Dermis microvascular lymphatic vessel endothelial cell (primary cell): Measurements from ENCODE around the gene APLP1. TPM values are rescaled to one million over a fixed set of nuclear protein-coding genes. Genes with fewer than 3 reads are reported as not detected.
"Not testable (repeated sequence)": the region's sequence is repeated elsewhere in the genome, so short reads cannot be mapped to it uniquely, and the experiment has no call there.

ENCODE experiments used
- DNase-seq, 2 donors: peaks; one replicate each; pipeline versions ENCODE4 v3.0.0 to v3.0.0-alpha.2; 2010; ENCODE audit warnings: low read depth in 2 of 2
- total RNA-seq: library from RNA; depleted of rRNA; stranded (reverse); fragments of >200 nt; gene quantifications from 2 replicates; pipeline ENCODE4 v1.2.1, GENCODE V29; 2014

APLP1 gene
- total RNA-seq, 1 donor from 2014 or later = 1.8 TPM

GRCh38 chr19:35852029-35852780, 16.2 kb upstream of the APLP1 start, which contains the start of gene NPHS1:
Gene NPHS1, minus strand, starts transcription at chr19:35852504. Its CDS starts 667 bp downstream, at chr19:35851837.
- DNase-seq = no peak

DNA sequence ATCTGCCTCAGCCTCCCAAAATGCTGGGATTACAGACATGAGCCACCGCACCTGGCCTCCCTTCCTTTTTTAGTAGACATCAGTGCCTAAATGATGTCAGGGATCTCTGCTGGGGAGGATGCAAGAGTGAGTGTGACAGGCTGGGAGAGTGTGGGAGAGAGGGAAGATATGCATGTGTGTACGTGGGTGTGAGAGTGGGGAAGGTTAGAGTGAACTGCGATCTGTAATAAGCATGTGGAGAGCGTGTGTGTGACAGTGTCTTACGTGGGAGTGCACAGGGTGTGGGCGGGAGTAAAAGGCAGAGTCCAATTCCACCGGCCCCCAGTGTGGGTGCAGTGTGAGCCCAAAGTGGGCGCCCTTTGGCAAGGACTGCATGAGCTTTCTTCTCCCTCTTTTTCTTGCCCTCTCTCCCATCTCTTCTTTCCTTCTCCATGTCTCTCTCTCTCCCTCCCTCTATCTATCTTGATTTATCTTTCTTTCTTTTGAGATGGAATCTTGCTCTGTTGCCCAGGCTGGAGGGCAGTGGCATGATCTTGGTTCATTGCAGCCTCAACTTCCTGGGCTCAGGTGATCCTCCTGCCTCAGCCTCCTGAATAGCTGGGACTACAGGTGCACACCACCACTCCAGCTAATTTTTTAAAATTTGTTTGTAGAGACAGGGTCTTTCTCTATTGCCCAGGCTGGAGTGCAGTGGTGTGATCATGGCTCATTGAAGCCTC, 15.2 kb upstream of the APLP1 start:
- no peak for DNase-seq

DNA sequence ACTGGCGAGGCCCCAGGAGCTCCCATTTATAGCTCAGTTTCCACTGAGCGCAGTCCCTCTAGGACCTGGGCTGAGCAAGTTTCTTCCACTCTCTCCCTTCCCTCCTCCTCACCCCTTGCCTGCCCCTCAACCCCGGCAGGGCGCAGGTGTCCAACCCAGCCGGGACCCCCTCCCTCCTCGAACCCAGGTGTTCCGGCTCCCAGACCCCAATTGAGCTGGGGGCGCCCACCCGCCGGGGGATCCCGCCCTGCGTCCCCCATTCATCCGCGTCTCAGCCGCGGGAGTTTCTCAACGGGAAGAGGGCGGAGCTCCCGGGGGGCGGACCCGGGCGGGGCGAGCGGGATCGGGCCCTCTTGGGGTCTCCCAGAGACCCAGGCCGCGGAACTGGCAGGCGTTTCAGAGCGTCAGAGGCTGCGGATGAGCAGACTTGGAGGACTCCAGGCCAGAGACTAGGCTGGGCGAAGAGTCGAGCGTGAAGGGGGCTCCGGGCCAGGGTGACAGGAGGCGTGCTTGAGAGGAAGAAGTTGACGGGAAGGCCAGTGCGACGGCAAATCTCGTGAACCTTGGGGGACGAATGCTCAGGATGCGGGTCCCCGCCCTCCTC, 11.7 kb upstream of the APLP1 start, which contains the start of gene KIRREL2:
TSS of gene KIRREL2 (plus strand) at position 366 of the 604 bp plus-strand sequence. CDS start at position 575, 209 bp downstream.
- DNase-seq = no peak

GRCh38 chr19:35858311-35858710, 10.1 kb upstream of the APLP1 start:
- DNase-seq = no peak

GRCh38 chr19:35859414-35859813, 9.0 kb upstream of the APLP1 start:
- DNase-seq = no peak

- no peak for DNase-seq
Observed at GRCh38 chr19:35860436-35860817, 7.9 kb upstream of the APLP1 start.

DNA sequence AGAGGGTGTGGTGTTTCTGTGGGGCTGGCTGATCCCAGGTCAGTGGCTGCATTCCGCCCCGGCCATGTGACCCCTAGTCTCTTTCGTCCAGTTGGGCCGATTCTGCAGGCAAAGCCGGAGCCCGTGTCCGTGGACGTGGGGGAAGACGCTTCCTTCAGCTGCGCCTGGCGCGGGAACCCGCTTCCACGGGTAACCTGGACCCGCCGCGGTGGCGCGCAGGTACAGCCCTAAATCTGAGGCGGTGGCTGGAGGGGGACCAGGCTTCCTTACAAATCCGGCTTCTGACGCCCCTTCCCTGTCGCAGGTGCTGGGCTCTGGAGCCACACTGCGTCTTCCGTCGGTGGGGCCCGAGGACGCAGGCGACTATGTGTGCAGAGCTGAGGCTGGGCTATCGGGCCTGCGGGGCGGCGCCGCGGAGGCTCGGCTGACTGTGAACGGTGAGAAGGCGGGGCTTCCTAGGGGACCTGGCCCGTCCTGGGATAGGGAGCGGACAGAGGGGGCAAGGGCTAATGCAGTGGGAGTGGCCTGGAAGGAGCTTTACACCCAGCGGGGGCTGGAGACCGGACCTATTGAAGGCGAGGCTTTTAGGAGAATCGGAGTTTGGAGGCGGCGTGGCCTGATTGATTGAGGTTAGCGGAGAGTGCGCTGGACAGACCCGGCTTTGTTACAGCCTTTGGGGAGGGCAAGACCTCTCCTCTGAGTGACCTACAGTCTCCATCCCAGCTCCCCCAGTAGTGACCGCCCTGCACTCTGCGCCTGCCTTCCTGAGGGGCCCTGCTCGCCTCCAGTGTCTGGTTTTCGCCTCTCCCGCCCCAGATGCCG, 7.3 kb upstream of the APLP1 start:
- DNase-seq = no peak

DNA sequence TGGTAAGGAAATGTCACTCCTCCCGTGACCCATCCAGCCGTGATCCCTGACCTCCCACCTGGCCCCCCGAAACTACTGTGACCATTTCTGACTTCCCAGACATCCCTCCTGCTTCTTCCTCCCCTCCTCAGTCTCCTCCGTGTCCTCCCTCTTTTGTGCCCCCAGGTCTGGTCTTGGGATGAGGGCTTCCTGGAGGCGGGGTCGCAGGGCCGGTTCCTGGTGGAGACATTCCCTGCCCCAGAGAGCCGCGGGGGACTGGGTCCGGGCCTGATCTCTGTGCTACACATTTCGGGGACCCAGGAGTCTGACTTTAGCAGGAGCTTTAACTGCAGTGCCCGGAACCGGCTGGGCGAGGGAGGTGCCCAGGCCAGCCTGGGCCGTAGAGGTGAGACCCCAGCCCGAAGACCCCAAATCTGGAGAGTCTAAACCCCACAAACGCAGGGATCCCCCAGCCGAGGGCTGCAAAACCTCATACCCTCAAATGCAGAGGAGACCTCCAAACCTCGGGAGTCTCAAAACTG, 6.7 kb upstream of the APLP1 start:
- no peak for DNase-seq

DNA sequence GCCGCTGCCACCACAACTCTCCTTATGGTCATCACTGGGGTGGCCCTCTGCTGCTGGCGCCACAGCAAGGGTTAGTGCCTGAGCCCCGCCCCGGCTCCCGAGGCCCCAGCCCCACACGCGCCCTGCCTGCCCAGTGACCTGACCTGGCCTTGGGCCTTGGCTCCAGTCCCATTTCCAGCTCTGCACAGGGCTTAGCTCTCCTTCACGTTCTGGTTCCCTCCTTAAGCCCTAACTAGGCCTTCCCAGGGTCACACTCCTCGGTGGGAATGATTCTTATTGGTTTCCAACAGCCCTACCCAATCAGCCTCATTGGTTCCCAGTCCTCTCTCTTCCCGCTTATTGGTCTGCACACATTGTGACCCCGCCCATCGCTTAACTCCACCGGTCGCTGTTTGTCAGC, 5.8 kb upstream of the APLP1 start:
- no peak for DNase-seq

DNA sequence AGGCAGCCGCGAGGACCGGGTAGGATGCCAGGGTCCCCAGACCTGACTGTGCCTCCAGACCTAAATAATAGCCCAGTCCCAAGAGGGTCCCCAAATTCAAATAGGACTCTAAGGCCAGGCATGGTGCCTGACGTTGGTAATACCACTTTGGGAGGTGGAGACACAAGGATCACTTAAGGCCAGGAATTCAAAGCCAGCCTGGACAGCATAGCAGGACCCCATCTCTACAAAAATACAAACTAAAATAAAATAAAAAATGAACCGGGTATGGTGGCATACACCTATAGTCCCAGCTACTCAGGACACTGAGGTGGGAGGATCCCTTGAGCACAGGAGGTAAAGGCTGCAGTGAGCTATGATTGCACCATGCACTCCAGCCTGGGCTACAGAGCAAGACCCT, 5.4 kb upstream of the APLP1 start:
- DNase-seq = no peak

DNA sequence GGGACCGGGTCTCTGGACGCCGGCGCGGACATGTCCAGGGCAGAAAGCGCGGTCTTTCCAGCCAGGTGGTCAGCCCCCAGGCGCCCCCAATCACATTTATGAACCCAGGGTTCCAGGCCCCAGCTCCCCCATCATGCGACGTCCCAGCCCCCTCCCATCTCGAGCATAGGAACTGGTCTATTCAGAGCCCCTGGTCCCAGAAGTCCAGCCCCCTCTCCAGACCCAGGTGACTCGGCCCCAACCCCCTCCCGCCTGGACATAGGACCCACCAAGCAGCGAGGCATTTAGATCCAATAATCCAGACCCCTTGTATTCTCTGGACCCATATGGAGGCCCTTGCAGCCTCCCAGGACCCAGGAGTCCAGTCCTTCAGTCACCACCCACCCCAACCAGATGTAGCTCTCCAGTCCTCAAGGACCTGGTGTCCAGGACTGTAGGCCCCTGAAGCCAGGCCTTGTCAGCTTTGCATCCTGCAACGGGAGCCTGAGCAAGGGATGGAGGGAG, 501 bp downstream of the APLP1 start:
- no peak for DNase-seq

DNA sequence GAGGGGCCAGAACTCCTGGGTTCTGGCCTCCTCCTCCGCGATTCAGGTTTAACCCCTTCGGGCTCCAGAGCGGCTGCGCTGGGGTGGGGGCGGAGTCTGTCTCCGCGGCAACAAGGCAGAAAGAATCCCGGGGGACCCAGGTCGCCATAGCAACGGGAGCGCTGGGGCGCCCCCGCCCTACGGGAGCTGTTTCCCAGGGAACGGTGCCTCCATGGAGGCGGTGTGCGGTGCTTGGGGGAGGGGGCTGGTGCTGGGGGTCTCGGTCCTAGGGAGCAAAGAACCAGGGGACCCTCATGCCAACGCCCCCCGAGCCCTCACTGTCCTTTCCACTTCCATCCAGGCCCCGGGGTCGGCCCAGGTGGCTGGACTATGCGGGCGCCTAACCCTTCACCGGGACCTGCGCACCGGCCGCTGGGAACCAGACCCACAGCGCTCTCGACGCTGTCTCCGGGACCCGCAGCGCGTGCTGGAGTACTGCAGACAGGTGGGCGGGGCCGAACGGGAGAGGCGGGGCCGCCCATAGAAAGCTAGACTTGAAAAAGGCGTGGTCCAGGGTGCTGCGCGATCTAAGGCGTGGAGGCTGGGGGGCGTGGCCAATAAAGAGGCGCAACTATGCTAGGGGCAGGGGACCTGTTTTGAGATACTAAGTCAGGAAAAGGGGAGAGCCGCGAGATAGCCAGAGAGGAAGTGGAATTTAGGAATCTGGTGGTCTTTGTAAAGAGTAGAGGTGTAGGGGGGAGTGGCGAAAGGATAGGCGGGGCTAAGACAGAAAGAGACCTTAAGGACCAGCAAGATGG, 1.2 kb downstream of the APLP1 start:
- DNase-seq = peak in 1 of 2 donors; percentile 80

DNA sequence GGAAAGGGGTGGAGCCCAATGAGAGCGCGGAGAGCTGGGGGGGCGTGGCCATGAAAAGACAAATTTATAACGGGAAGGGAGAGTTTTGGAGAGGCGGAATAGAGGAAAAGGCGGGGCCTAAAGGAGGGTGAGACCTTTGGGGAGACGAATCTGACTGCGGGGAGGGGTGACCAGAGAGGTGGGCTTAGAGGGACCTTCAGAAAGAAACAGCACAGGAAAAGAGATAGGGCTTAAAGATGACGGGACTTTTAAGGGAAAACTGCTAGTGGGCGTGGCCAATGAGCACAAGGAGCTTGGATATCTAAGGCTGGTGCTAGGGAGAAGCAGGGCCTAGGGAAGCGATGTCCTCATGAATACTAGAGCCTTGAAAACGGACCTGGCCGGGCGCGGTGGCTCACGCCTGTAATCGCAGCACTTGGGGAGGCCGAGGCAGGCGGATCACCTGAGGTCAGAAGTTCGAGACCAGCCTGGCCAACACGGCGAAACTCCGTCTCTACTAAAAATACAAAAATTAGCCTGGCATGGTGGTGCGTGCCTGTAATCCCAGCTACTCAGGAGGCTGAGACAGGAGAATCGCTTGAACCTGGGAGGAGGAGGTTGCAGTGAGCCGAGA, 1.9 kb downstream of the APLP1 start:
- DNase-seq = not testable (repeated sequence)

GRCh38 chr19:35870798-35871197, 2.4 kb downstream of the APLP1 start:
- DNase-seq = no peak

- DNase-seq = no peak
Observed at GRCh38 chr19:35871611-35872010, 3.2 kb downstream of the APLP1 start.

DNA sequence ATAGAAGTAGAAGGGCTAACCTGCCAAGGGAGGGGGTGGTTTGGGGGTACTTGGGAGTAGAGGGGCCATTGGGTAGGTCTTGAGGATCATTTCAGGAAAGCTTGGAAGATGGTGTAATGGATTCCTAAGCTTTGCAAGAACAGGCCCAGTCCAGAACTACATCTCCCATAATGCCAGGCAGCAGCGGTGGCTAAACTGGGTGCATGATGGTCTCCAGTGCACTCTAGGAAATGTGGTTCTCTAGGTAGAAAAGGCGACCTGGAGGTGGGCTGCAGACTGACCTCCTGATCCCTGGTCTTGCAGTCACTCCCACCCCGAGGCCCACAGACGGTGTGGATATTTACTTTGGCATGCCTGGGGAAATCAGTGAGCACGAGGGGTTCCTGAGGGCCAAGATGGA, 3.8 kb downstream of the APLP1 start:
- no peak for DNase-seq

- no peak for DNase-seq
Observed at GRCh38 chr19:35874392-35874930, 6.1 kb downstream of the APLP1 start.

DNA sequence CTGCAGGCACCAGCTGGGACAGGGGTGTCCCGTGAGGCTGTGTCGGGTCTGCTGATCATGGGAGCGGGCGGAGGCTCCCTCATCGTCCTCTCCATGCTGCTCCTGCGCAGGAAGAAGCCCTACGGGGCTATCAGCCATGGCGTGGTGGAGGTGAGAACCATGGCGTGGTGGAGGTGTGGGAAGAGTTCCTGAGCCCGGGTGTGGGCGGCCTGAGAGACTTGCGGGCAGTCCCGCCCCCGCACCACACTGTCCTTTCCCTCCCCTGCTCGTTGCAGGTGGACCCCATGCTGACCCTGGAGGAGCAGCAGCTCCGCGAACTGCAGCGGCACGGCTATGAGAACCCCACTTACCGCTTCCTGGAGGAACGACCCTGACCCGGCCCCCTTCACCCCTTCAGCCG, 10.7 kb downstream of the APLP1 start:
- no peak for DNase-seq

- DNase-seq = peak; percentile 63 to 85
Observed at GRCh38 chr19:35879770-35880317, 11.5 kb downstream of the APLP1 start.
